Heart right ventricle (tissue), 16 donors: ENCODE measurements around the gene ABHD17B. TPM values are rescaled to one million over a fixed set of nuclear protein-coding genes. Genes with fewer than 3 reads are reported as not detected.

Experiments used
- ATAC-seq, 8 donors: fragments of 200-7000 bp; cut with Tn5 transposase; one replicate each; pipeline ENCODE4 v1.9.1; 2020; ENCODE audit warnings: mild to moderate bottlenecking in 8 of 8, moderate library complexity in 8 of 8, moderate number of reproducible peaks in 1 of 8
- DNase-seq, 2 donors: peaks; one replicate each; pipeline ENCODE4 v3.0.0-alpha.2; 2020
- H3K27ac ChIP-seq, 10 donors: fragments of 200-600 bp; sonication (generic) in 2 of 10; one replicate each; pipeline versions ENCODE4 v1.5.0 to v1.8.0; 2020 to 2022; ENCODE audit warnings: mild to moderate bottlenecking in 3 of 10
- H3K27me3 ChIP-seq, 7 donors: fragments of 200-600 bp; one replicate each; pipeline ENCODE4 v1.8.0; 2021 to 2022; ENCODE audit warnings: mild to moderate bottlenecking in 2 of 7
- H3K36me3 ChIP-seq, 9 donors: fragments of 200-600 bp; sonication (generic) in 1 of 9; one replicate each; pipeline versions ENCODE4 v1.5.0 to v1.8.0; 2020 to 2022; ENCODE audit warnings: mild to moderate bottlenecking in 2 of 9
- H3K4me1 ChIP-seq, 9 donors: fragments of 200-600 bp; sonication (generic) in 1 of 9; one replicate each; pipeline versions ENCODE4 v1.5.0 to v1.8.0; 2020 to 2022; ENCODE audit warnings: mild to moderate bottlenecking in 4 of 9
- H3K4me3 ChIP-seq, 10 donors: fragments of 200-600 bp; sonication (generic) in 2 of 10; one replicate each; pipeline versions ENCODE4 v1.5.0 to v1.8.0; 2020 to 2022; ENCODE audit warnings: mild to moderate bottlenecking in 7 of 10, moderate library complexity in 2 of 10
- H3K9me3 ChIP-seq, 11 donors: fragments of 200-600 bp in 10 of 11; sonication (generic) in 2 of 11; one replicate each; pipeline versions ENCODE4 v1.5.0 to v1.8.0; 2013 to 2022; ENCODE audit warnings: mild to moderate bottlenecking in 2 of 11, control low read depth in 1 of 11, moderate library complexity in 1 of 11
- CTCF ChIP-seq, 9 donors: fragments of 200-600 bp; sonication (generic) in 2 of 9; IDR thresholded peaks; one replicate each; pipeline versions ENCODE4 v1.5.0 to v1.8.0; 2021 to 2022; ENCODE audit warnings: antibody characterized with exemption in 9 of 9, mild to moderate bottlenecking in 5 of 9, moderate library complexity in 1 of 9
- WGBS, 2 donors: extraction: QIAGEN DNeasy Blood & Tissue Kit; methylation state at CpG; one replicate each; pipeline ENCODE4 v1.1.7; 2013; ENCODE audit warnings: inconsistent platforms in 1 of 2; 5-methylcytosine and 5-hydroxymethylcytosine counted together
- intact Hi-C, 10 donors: fragments of 100-400 bp; cut with DNase I; formaldehyde crosslinking; loops; one replicate each; pipeline versions ENCODE4 v1.11.1 to v1.14.2; 2022
- polyA plus RNA-seq, 2 donors: library from polyadenylated mRNA; stranded (reverse); fragments of 200-250 nt; gene quantifications; one replicate each; pipeline ENCODE4 v1.2.3, GENCODE V29; 2013
- total RNA-seq, 10 donors: library from RNA; stranded (reverse); fragmentation: NEBNext Ultra II Directional in 3 of 10; extraction: Animal tissue kit (Norgen Biotek cat#: 25700) in 3 of 10; gene quantifications; one replicate each; pipeline versions ENCODE4 v1.2.1 to v1.2.4, GENCODE V29; 2021 to 2023
- donor health status: Arrhythmogenic right ventricular cardiomyopathy.
- donor health status: ischemic (EF 13 %, LVEDD 7.1; RV severe dilation, severe dysfunction).
- donor health status: healthy with polysubstance abuse.
- donor health status: DM: no; HTN: yes; CAD: no.
- donor health status: DM: no; HTN: no; CAD: no.
- donor health status: ischemic (EF 25% LVEDD 6.9; RV normal size, moderate dysfunction).
- donor health status: ischemic (EF 25% LVEDD 5.7; RV mildly dilated, moderate dysfunction).
- donor health status: healthy.
- donor health status: DM: yes; HTN: yes; CAD: no.
- donor health status: Ischemic cardiomyopathy.
- donor health status: ischemic (EF 35%, LVEDD 5.7; RV mildly dilated, moderate dysfunction).
- donor health status: nonischemic (EF 11% LVEDD 7.7; RV severe dilation, severe dysfunction).
- donor health status: DM: yes; HTN: yes; CAD: no.
- donor health status: PGD.
- donor health status: ischemic (EF 29% LVEDD 5.4; RV normal size, mild dysfunction).
- donor health status: nonischemic (EF 23%, LVEDD 6.1; RV moderate dilation, normal function).

Gene ABHD17B
- total and polyA plus RNA-seq, 12 donors: 2.6 to 14.8 (median 9.6) TPM

GRCh38 chr9:71824257-71824656, 86.7 kb downstream of the ABHD17B start:
- Histone ChIP-seq H3K27me3 (no peaks in the 10 kb centered on the region), H3K9me3 (no peaks in the 10 kb centered on the region), H3K4me3 (no peak overlapping the region), H3K4me1 (no peaks in the 10 kb centered on the region), H3K27ac (no peak overlapping the region), H3K36me3 (no peaks in the 10 kb centered on the region)
- intact Hi-C loops: loop anchor here in 3 of 10 donors (10.0 kb wide), 3 partner anchors 59 to 539 kb away; partner anchors contain the start of gene CEMIP2 (in 1 of the 3)
- DNase-seq (no peak), ATAC-seq (no peak)
- TF ChIP-seq CTCF (IDR thresholded peaks at IDR 0.05): no peak
- WGBS, 2 donors: 85% methylated on average over 4 of the region's 4 CpGs

- intact Hi-C loops: loop anchor here in 3 of 10 donors (10.0 kb wide), 3 partner anchors 58 to 538 kb away; partner anchors contain the start of gene CEMIP2 (in 1 of the 3)
- H3K4me3 ChIP-seq: no peak overlapping the region
- H3K9me3 ChIP-seq: no peaks in the 10 kb centered on the region
- ATAC-seq (no peak), DNase-seq (no peak)
- H3K4me1 ChIP-seq: no peaks in the 10 kb centered on the region
- TF ChIP-seq CTCF (IDR thresholded peaks at IDR 0.05): no peak
- no peak overlapping the region for H3K27ac ChIP-seq
- H3K36me3 ChIP-seq: no peaks in the 10 kb centered on the region
- H3K27me3 ChIP-seq: no peaks in the 10 kb centered on the region
Measured at GRCh38 chr9:71822935-71823334, 88.1 kb downstream of the ABHD17B start.

GRCh38 chr9:71822456-71822855, 88.5 kb downstream of the ABHD17B start:
- no peaks in the 10 kb centered on the region for H3K27me3 ChIP-seq
- H3K4me1 ChIP-seq: peaks cover 0 to 2% (median 0%) of the 10 kb centered on the region in 9 donors
- intact Hi-C loops: loop anchor here in 3 of 10 donors (10.0 kb wide), 3 partner anchors 58 to 538 kb away; partner anchors contain the start of gene CEMIP2 (in 1 of the 3)
- WGBS, 2 donors: 67 to 72% methylated on average over 3 of the region's 3 CpGs
- ATAC-seq: no peak
- DNase-seq: no peak
- no peak overlapping the region for H3K4me3 ChIP-seq
- no peaks in the 10 kb centered on the region for H3K9me3 ChIP-seq
- TF ChIP-seq CTCF (IDR thresholded peaks at IDR 0.05): no peak
- H3K36me3 ChIP-seq: no peaks in the 10 kb centered on the region
- no peak overlapping the region for H3K27ac ChIP-seq

- peaks cover 0 to 5% (median 0%) of the 10 kb centered on the region in 9 donors for H3K4me1 ChIP-seq
- WGBS, 2 donors: 86 to 87% methylated on average over 3 of the region's 3 CpGs
- no peaks in the 10 kb centered on the region for H3K36me3 ChIP-seq
- no peaks in the 10 kb centered on the region for H3K27me3 ChIP-seq
- H3K9me3 ChIP-seq: no peaks in the 10 kb centered on the region
- H3K27ac ChIP-seq: no peak overlapping the region
- no peak overlapping the region for H3K4me3 ChIP-seq
- no peak for DNase-seq
- intact Hi-C loops: loop anchor here in 3 of 10 donors (10.0 kb wide), 3 partner anchors 57 to 537 kb away; partner anchors contain the start of gene CEMIP2 (in 1 of the 3)
- ATAC-seq: no peak
- no peak for TF ChIP-seq CTCF (IDR thresholded peaks at IDR 0.05)
Measured at GRCh38 chr9:71821405-71821804, 89.6 kb downstream of the ABHD17B start.
